Activated CD8-positive, alpha-beta memory T cell treated with anti-CD3 and anti-CD28 coated beads, Interleukin-2, amount 50 U/mL, for 24 hours (primary cell): Measurements from ENCODE around the gene GP9.
"Not testable (repeated sequence)": the region's sequence is repeated elsewhere in the genome, so short reads cannot be mapped to it uniquely, and the experiment has no call there.

Source experiments
- DNase-seq: peaks from one replicate; pipeline ENCODE4 v3.0.0-alpha.2; 2020; ENCODE audit errors: extremely low read depth

The GP9 gene

GRCh38 chr3:129111076-129111780 is 50.6 kb downstream of the GP9 start:
- DNase-seq, result not testable (repeated sequence)
